GM06990 (cell line): ENCODE measurements around the gene CNTNAP4.

ENCODE experiments used
- DNase-seq: peaks from one replicate; pipeline ENCODE4 v3.0.0-alpha.2; 2011; ENCODE audit not compliant: insufficient read length; ENCODE audit errors: extremely low read depth
- H3K27me3 ChIP-seq: replicated peaks from 2 replicates; pipeline ENCODE4 v1.6.0; 2011; ENCODE audit warnings: low read length; ENCODE audit not compliant: control insufficient read depth, insufficient read depth
- H3K36me3 ChIP-seq: 2 replicates; pipeline ENCODE4 v1.5.1; 2011; ENCODE audit warnings: low read length; ENCODE audit not compliant: control insufficient read depth, insufficient read depth
- H3K4me3 ChIP-seq: replicated peaks from 2 replicates; pipeline ENCODE4 v1.5.1; 2011; ENCODE audit warnings: low read depth, mild to moderate bottlenecking, control low read depth, low read length
- CTCF ChIP-seq: IDR thresholded peaks from 2 replicates; pipeline ENCODE4 v1.5.1; 2011; ENCODE audit warnings: low read length, control low read depth, mild to moderate bottlenecking, inconsistent platforms; ENCODE audit not compliant: insufficient read depth, poor library complexity, severe bottlenecking

CNTNAP4 gene

GRCh38 chr16:76360404-76360803 is 83.2 kb downstream of the CNTNAP4 start:
- TF ChIP-seq CTCF, result no peak
- Histone ChIP-seq H3K4me3 (no peak overlapping the region), H3K36me3 (no peaks in the 10 kb centered on the region), H3K27me3 (no peaks in the 10 kb centered on the region)
- no peak for DNase-seq

GRCh38 chr16:76370344-76370743 is 93.1 kb downstream of the CNTNAP4 start:
- Histone ChIP-seq H3K36me3 (no peaks in the 10 kb centered on the region), H3K4me3 (no peak overlapping the region), H3K27me3 (no peaks in the 10 kb centered on the region)
- no peak for TF ChIP-seq CTCF
- no peak for DNase-seq

GRCh38 chr16:76371441-76371840 is 94.2 kb downstream of the CNTNAP4 start:
- Histone ChIP-seq H3K4me3 (no peak overlapping the region), H3K27me3 (no peaks in the 10 kb centered on the region), H3K36me3 (no peaks in the 10 kb centered on the region)
- DNase-seq, result no peak
- TF ChIP-seq CTCF, result no peak

- Histone ChIP-seq H3K27me3 (no peaks in the 10 kb centered on the region), H3K4me3 (no peak overlapping the region), H3K36me3 (no peaks in the 10 kb centered on the region)
- no peak for DNase-seq
- no peak for TF ChIP-seq CTCF
Observed at GRCh38 chr16:76373998-76374397, 96.8 kb downstream of the CNTNAP4 start.

GRCh38 chr16:76376988-76377387 is 99.8 kb downstream of the CNTNAP4 start:
- no peak for DNase-seq
- H3K4me3 ChIP-seq, result no peak overlapping the region
- H3K36me3 ChIP-seq, result no peaks in the 10 kb centered on the region
- H3K27me3 ChIP-seq, result no peaks in the 10 kb centered on the region
- TF ChIP-seq CTCF, result no peak

GRCh38 chr16:76378020-76378419 is 100.8 kb downstream of the CNTNAP4 start:
- no peak for TF ChIP-seq CTCF
- Histone ChIP-seq H3K27me3 (no peaks in the 10 kb centered on the region), H3K36me3 (no peaks in the 10 kb centered on the region), H3K4me3 (no peak overlapping the region)
- no peak for DNase-seq
